ENCODE data around the gene DGKZ.

Gene DGKZ

DNA sequence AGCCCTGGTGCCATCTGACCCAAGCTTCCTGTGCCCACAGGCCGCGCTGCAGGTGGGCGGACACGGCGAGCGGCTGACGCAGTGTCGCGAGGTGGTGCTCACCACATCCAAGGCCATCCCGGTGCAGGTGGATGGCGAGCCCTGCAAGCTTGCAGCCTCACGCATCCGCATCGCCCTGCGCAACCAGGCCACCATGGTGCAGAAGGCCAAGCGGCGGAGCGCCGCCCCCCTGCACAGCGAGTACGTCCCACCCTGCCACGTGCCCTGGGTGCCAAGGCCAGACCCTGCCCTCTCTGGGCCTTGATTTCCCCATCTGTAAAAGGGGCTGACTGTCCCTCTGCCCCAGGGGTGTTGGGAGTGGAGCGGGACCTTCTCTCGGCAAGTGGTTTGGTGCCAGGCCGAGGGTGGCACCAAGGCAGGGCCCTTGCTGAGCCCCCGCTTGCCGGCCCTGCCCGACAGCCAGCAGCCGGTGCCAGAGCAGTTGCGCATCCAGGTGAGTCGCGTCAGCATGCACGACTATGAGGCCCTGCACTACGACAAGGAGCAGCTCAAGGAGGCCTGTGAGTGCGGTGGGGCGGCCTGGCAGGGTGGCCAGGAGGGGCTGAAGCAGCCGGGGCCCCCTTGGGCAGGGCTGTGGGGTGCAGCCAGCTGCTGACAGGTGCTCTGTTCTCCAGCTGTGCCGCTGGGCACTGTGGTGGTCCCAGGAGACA is 28.3 kb downstream of the DGKZ start:
- TF ChIP-seq BHLHE40 (IDR thresholded peaks at IDR 0.05; ENCODE audit: borderline replicate concordance) (no peak), NFRKB (IDR thresholded peaks at IDR 0.05) (no peak)
- DNase-seq (ENCODE audit: extremely low spot score): no peak
- ChIA-PET CTCF (interaction anchor here (0.7 kb wide), 1 partner anchor 17 kb away, joined by 3 read pairs; no protein-coding TSS in a partner anchor), POLR2A (no interaction called here)

DNA sequence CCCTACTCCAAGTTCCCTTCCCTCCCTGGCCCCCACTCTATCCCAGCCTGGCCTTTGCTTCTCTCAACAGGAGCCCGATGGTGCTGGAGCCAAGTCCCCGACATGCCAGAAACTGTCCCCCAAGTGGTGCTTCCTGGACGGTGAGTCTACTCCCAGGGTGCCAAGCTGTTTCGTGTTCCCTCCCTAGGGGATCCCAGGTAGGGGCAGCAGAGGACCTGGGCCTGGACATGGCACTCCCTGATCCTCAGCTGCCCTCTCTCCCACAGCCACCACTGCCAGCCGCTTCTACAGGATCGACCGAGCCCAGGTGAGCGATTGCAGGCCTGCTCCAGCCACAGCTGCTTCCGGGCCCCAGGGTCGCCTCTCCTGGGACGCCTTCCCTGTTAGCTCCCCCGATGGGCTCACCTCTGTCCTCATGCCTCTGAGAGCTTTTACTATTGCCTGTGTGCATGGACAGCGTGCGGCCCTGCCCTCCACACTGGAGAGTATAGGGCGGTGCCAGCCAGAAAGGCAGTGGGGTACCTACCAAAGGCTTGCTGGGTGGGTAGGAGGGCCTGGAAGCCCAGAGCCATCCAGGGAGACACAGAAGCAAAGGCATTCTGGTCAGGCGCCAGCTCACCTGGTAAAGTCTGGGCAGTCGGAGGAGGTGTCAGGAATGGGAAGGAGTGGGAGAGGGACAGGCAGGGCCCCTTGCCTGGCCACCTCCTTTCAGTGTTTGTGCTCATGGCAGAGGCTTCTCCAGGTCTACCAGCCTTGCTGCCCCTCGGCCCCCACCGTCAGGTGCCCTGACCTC is 29.2 kb downstream of the DGKZ start:
- ChIA-PET CTCF (interaction anchor here (0.7 kb wide), 1 partner anchor 16 kb away, joined by 3 read pairs; no protein-coding TSS in a partner anchor), POLR2A (no interaction called here)
- DNase-seq (ENCODE audit: extremely low spot score): no peak
- TF ChIP-seq FOXK2 (IDR thresholded peaks at IDR 0.05) (no peak), ZNF384 (IDR thresholded peaks at IDR 0.05) (no peak), ARNT (IDR thresholded peaks at IDR 0.05) (no peak), ELF4 (IDR thresholded peaks at IDR 0.05) (no peak), BHLHE40 (IDR thresholded peaks at IDR 0.05; ENCODE audit: borderline replicate concordance) (no peak), HDGF (IDR thresholded peaks at IDR 0.05; ENCODE audit: borderline replicate concordance) (no peak), NFRKB (IDR thresholded peaks at IDR 0.05) (no peak), FOXM1 (IDR thresholded peaks at IDR 0.05; ENCODE audit: borderline replicate concordance) (no peak), CTBP1 (IDR thresholded peaks at IDR 0.05; ENCODE audit: borderline replicate concordance) (no peak), FOXA1 (IDR thresholded peaks at IDR 0.05) (no peak)

DNA sequence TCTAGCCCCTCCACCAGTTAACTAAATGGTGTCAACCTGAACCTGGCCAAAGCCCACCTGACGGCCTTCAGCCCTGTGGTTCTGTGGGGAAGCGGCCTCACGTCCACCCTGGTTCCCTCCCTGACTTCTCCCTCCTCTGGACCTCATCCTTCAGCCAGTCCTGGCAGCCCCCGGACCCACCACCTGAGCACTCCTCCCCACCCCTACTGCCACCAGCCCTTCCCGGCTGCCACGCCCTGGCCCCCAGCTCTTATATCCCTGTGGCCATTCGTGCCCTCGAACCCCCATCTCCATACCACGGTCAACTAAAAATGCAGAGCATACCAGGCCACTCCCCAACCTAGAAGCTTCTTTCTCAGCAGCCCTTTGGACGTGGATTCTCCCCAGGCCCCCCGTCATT is 30.0 kb downstream of the DGKZ start:
- no peak for DNase-seq (ENCODE audit: extremely low spot score)
- ChIA-PET CTCF (no interaction called here), POLR2A (interaction anchor here (1.4 kb wide), 1 partner anchor 29 kb away, joined by 4 read pairs; no protein-coding TSS in a partner anchor)
- no peak for TF ChIP-seq BHLHE40 (IDR thresholded peaks at IDR 0.05; ENCODE audit: borderline replicate concordance)
- no peak for TF ChIP-seq FOXA1 (IDR thresholded peaks at IDR 0.05)
- no peak for TF ChIP-seq ZNF384 (IDR thresholded peaks at IDR 0.05)
- no peak for TF ChIP-seq NFRKB (IDR thresholded peaks at IDR 0.05)
- TF ChIP-seq ELF4 (IDR thresholded peaks at IDR 0.05): no peak
- TF ChIP-seq CTBP1 (IDR thresholded peaks at IDR 0.05; ENCODE audit: borderline replicate concordance): no peak
- TF ChIP-seq L3MBTL2 (conservative IDR thresholded peaks at IDR 0.05): no peak
- TF ChIP-seq HDGF (IDR thresholded peaks at IDR 0.05; ENCODE audit: borderline replicate concordance): no peak
- TF ChIP-seq, protein P1, sequence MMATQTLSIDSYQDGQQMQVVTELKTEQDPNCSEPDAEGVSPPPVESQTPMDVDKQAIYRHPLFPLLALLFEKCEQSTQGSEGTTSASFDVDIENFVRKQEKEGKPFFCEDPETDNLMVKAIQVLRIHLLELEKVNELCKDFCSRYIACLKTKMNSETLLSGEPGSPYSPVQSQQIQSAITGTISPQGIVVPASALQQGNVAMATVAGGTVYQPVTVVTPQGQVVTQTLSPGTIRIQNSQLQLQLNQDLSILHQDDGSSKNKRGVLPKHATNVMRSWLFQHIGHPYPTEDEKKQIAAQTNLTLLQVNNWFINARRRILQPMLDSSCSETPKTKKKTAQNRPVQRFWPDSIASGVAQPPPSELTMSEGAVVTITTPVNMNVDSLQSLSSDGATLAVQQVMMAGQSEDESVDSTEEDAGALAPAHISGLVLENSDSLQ (IDR thresholded peaks at IDR 0.05): no peak
- TF ChIP-seq SP1 (IDR thresholded peaks at IDR 0.05): no peak
- no peak for TF ChIP-seq ARNT (IDR thresholded peaks at IDR 0.05)
- TF ChIP-seq TARDBP (IDR thresholded peaks at IDR 0.05): no peak
- TF ChIP-seq FOXM1 (IDR thresholded peaks at IDR 0.05; ENCODE audit: borderline replicate concordance): no peak
- no peak for TF ChIP-seq SUZ12 (IDR thresholded peaks at IDR 0.05)
- TF ChIP-seq FOXK2 (IDR thresholded peaks at IDR 0.05): no peak
- no peak for TF ChIP-seq LEF1 (IDR thresholded peaks at IDR 0.05; ENCODE audit: borderline replicate concordance)

DNA sequence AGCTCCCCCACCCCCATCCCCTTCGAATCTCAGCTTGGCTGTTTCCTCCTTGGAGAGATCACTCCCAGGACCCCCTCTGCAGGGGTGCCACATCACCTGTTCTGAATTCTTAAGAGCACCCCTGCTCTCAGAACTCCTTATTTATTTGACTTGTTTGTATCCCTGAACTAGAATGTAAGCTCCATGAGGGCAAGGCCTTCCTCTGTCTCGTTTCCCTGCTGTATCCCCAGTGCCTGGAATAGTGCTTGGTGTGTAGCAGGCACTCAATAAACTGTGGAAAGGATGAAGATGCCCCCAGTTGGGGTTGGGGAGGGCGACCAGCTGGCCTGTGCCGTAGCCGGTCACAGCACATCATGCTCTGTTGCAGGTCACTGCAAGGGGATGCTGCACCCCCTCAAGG is 30.6 kb downstream of the DGKZ start:
- POLR2A ChIA-PET: interaction anchor here (1.4 kb wide), 1 partner anchor 29 kb away, joined by 4 read pairs; no protein-coding TSS in a partner anchor
- CTCF ChIA-PET: interaction anchor here (1.6 kb wide), 1 partner anchor 8 kb away, joined by 8 read pairs; no protein-coding TSS in a partner anchor
- TF ChIP-seq SUZ12 (IDR thresholded peaks at IDR 0.05): no peak
- no peak for TF ChIP-seq FOXA1 (IDR thresholded peaks at IDR 0.05)
- TF ChIP-seq ELF4 (IDR thresholded peaks at IDR 0.05): no peak
- TF ChIP-seq FOXK2 (IDR thresholded peaks at IDR 0.05): no peak
- no peak for TF ChIP-seq CTBP1 (IDR thresholded peaks at IDR 0.05; ENCODE audit: borderline replicate concordance)
- no peak for TF ChIP-seq SP1 (IDR thresholded peaks at IDR 0.05)
- TF ChIP-seq FOXM1 (IDR thresholded peaks at IDR 0.05; ENCODE audit: borderline replicate concordance): no peak

DNA sequence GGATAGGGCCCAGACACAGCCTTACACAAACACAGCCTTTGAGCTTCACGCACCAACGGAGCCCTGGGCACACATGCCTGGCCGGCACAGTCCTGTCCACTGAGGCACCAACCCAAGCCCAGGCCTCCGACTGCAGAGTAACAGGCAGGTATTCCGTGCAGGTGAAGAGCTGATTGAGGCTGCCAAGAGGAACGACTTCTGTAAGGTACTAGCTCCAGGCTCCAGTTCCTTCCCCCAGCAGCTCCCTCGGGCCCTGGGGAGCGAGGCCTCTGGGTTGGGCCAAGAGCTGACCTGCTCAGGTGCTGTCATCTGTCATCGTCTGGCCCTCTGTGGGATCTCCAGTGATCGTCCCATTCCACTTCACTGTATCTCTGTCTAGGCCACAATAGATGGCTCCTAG is 31.0 kb downstream of the DGKZ start:
- TF ChIP-seq L3MBTL2 (conservative IDR thresholded peaks at IDR 0.05) (no peak), ZNF384 (IDR thresholded peaks at IDR 0.05) (no peak), ARNT (IDR thresholded peaks at IDR 0.05) (no peak), FOXM1 (IDR thresholded peaks at IDR 0.05; ENCODE audit: borderline replicate concordance) (no peak), FOXK2 (IDR thresholded peaks at IDR 0.05) (no peak), LEF1 (IDR thresholded peaks at IDR 0.05; ENCODE audit: borderline replicate concordance) (no peak), BHLHE40 (IDR thresholded peaks at IDR 0.05; ENCODE audit: borderline replicate concordance) (no peak), FOXA1 (IDR thresholded peaks at IDR 0.05) (no peak), NFRKB (IDR thresholded peaks at IDR 0.05) (no peak), HDGF (IDR thresholded peaks at IDR 0.05; ENCODE audit: borderline replicate concordance) (no peak), CTBP1 (IDR thresholded peaks at IDR 0.05; ENCODE audit: borderline replicate concordance) (no peak), TARDBP (IDR thresholded peaks at IDR 0.05) (no peak), SP1 (IDR thresholded peaks at IDR 0.05) (no peak), ELF4 (IDR thresholded peaks at IDR 0.05) (no peak), SUZ12 (IDR thresholded peaks at IDR 0.05) (no peak)
- TF ChIP-seq, protein P1 (IDR thresholded peaks at IDR 0.05): no peak
- no peak for DNase-seq (ENCODE audit: extremely low spot score)
- POLR2A ChIA-PET: interaction anchor here (1.4 kb wide), 1 partner anchor 30 kb away, joined by 4 read pairs; no protein-coding TSS in a partner anchor
- CTCF ChIA-PET: interaction anchor here (1.6 kb wide), 1 partner anchor 9 kb away, joined by 8 read pairs; no protein-coding TSS in a partner anchor

More for the DNA sequence above, 30.6 kb downstream of the DGKZ start:
- no peak for DNase-seq (ENCODE audit: extremely low spot score)

Data from HEK293T (cell line).